HEK293 (cell line): ENCODE measurements around the gene COL8A1.

Experiments used
- CTCF ChIA-PET: fragments of 350-600 bp; formaldehyde crosslinking; extraction: SDS; loops from one replicate; lab custom pipeline; 2021; ENCODE audit warnings: antibody characterized with exemption; lab: Yijun Ruan, JAX
- POLR2A ChIA-PET: fragments of 300-600 bp; formaldehyde crosslinking; extraction: SDS; loops from one replicate; lab custom pipeline; 2020; ENCODE audit warnings: antibody characterized with exemption, inconsistent platforms; lab: Yijun Ruan, JAX
- H3K27ac ChIP-seq: fragments of 200-500 bp; sonication (Bioruptor generic); 2 replicates; pipeline ENCODE4 v1.5.1; 2014; ENCODE audit warnings: low read depth, low read length, control low read depth, inconsistent platforms; ENCODE audit errors: extremely low read depth
- H3K36me3 ChIP-seq, 2 experiments: fragments of 200-500 bp in 1 of 2; sonication (Bioruptor generic) in 1 of 2; 1 replicate in 1 of 2; 2 replicates in 1 of 2; pipeline ENCODE4 v1.5.1; 2014 to 2017; ENCODE audit warnings: inconsistent platforms in 2 of 2, low read length in 2 of 2; ENCODE audit not compliant: control insufficient read depth in 2 of 2, insufficient read depth in 1 of 2
- H3K4me1 ChIP-seq: fragments of 200-500 bp; sonication (Bioruptor generic); 2 replicates; pipeline ENCODE4 v1.5.1; 2014; ENCODE audit warnings: mild to moderate bottlenecking, low read length, inconsistent platforms; ENCODE audit not compliant: control insufficient read depth, insufficient read depth
- H3K4me3 ChIP-seq: 2 replicates; pipeline ENCODE4 v1.5.1; 2011; ENCODE audit warnings: low read depth, mild to moderate bottlenecking, control low read depth, low read length, moderate library complexity
- H3K9me3 ChIP-seq: fragments of 200-500 bp; sonication (Bioruptor generic); 2 replicates; pipeline ENCODE4 v1.5.1; 2014; ENCODE audit warnings: low read depth, low read length, inconsistent platforms; ENCODE audit not compliant: control insufficient read depth, insufficient read depth
- SCRT2 ChIP-seq: fragments of 450-650 bp; formaldehyde crosslinking; IDR thresholded peaks from 2 replicates; pipeline ENCODE4 v1.5.1; 2016; ENCODE audit warnings: missing biosample characterization, missing genetic modification characterization
- SP2 ChIP-seq: fragments of 450-650 bp; formaldehyde crosslinking; IDR thresholded peaks from 2 replicates; pipeline ENCODE4 v1.5.1; 2016; ENCODE audit warnings: missing biosample characterization, missing genetic modification characterization
- TRIM28 ChIP-seq: IDR thresholded peaks from 2 replicates; pipeline ENCODE4 v1.6.1; 2011; ENCODE audit warnings: low read length, control low read depth, borderline replicate concordance
- ZBTB48 ChIP-seq: fragments of 450-650 bp; formaldehyde crosslinking; IDR thresholded peaks from 2 replicates; pipeline ENCODE4 v1.5.1; 2016; ENCODE audit warnings: missing biosample characterization, missing genetic modification characterization
- ZNF202 ChIP-seq: fragments of 450-650 bp; formaldehyde crosslinking; IDR thresholded peaks from 2 replicates; pipeline ENCODE4 v1.5.1; 2016; ENCODE audit warnings: missing biosample characterization, missing genetic modification characterization, borderline replicate concordance
- ZNF223 ChIP-seq: fragments of 450-650 bp; formaldehyde crosslinking; IDR thresholded peaks from 2 replicates; pipeline ENCODE4 v1.5.1; 2016; ENCODE audit warnings: missing biosample characterization, missing genetic modification characterization
- ZNF274 ChIP-seq, 2 experiments: fragments of 200-500 bp in 1 of 2; fragments of 450-650 bp in 1 of 2; sonication (Bioruptor generic) in 1 of 2; formaldehyde crosslinking in 1 of 2; IDR thresholded peaks; 2 replicates each; pipeline versions ENCODE4 v1.5.1 to v1.6.1; 2014 to 2016; ENCODE audit warnings: borderline replicate concordance in 1 of 2, inconsistent platforms in 1 of 2, low read length in 1 of 2, missing biosample characterization in 1 of 2, missing genetic modification characterization in 1 of 2
- ZNF391 ChIP-seq: fragments of 450-650 bp; formaldehyde crosslinking; IDR thresholded peaks from 2 replicates; pipeline ENCODE4 v1.5.1; 2016; ENCODE audit warnings: low read depth, missing biosample characterization, missing genetic modification characterization, borderline replicate concordance
- ZNF394 ChIP-seq: fragments of 450-650 bp; formaldehyde crosslinking; IDR thresholded peaks from 2 replicates; pipeline ENCODE4 v1.5.1; 2016; ENCODE audit warnings: missing biosample characterization, missing genetic modification characterization, mild to moderate bottlenecking, moderate library complexity, borderline replicate concordance
- ZNF654 ChIP-seq: fragments of 450-650 bp; formaldehyde crosslinking; IDR thresholded peaks from 2 replicates; pipeline ENCODE4 v1.5.1; 2016; ENCODE audit warnings: low read depth, missing biosample characterization, missing genetic modification characterization
- ZNF660 ChIP-seq: fragments of 450-650 bp; IDR thresholded peaks from 2 replicates; pipeline ENCODE4 v1.5.1; 2018; ENCODE audit warnings: missing biosample characterization, mild to moderate bottlenecking, missing genetic modification characterization
- ZNF670 ChIP-seq: fragments of 450-650 bp; formaldehyde crosslinking; IDR thresholded peaks from 2 replicates; pipeline ENCODE4 v1.5.1; 2016; ENCODE audit warnings: missing biosample characterization, missing genetic modification characterization, low read depth
- TF ChIP-seq, protein P1 (sequence below): fragments of 450-650 bp; IDR thresholded peaks from 2 replicates; pipeline ENCODE4 v1.5.1; 2018; ENCODE audit warnings: missing biosample characterization, mild to moderate bottlenecking, missing genetic modification characterization
- TF ChIP-seq, protein P2 (sequence below): fragments of 450-650 bp; formaldehyde crosslinking; IDR thresholded peaks from 2 replicates; pipeline ENCODE4 v1.5.1; 2016; ENCODE audit warnings: missing biosample characterization, missing genetic modification characterization
- TF ChIP-seq, protein P3 (sequence below): fragments of 450-650 bp; formaldehyde crosslinking; IDR thresholded peaks from 2 replicates; pipeline ENCODE4 v1.5.1; 2016; ENCODE audit warnings: missing biosample characterization, missing genetic modification characterization
- TF ChIP-seq, protein P4 (sequence below): fragments of 450-650 bp; formaldehyde crosslinking; IDR thresholded peaks from 2 replicates; pipeline ENCODE4 v1.5.1; 2016; ENCODE audit warnings: missing biosample characterization, missing genetic modification characterization
- TF ChIP-seq, protein P5 (sequence below): fragments of 450-650 bp; formaldehyde crosslinking; IDR thresholded peaks from 2 replicates; pipeline ENCODE4 v1.5.1; 2016; ENCODE audit warnings: missing biosample characterization, missing genetic modification characterization, low read depth
- TF ChIP-seq, protein P6 (sequence below): fragments of 450-650 bp; formaldehyde crosslinking; IDR thresholded peaks from 2 replicates; pipeline ENCODE4 v1.5.1; 2016; ENCODE audit warnings: missing biosample characterization, missing genetic modification characterization
- TF ChIP-seq, protein P7 (sequence below): fragments of 450-650 bp; formaldehyde crosslinking; IDR thresholded peaks from 2 replicates; pipeline ENCODE4 v1.5.1; 2017; ENCODE audit warnings: missing biosample characterization, mild to moderate bottlenecking, missing genetic modification characterization, moderate library complexity

Gene COL8A1

DNA sequence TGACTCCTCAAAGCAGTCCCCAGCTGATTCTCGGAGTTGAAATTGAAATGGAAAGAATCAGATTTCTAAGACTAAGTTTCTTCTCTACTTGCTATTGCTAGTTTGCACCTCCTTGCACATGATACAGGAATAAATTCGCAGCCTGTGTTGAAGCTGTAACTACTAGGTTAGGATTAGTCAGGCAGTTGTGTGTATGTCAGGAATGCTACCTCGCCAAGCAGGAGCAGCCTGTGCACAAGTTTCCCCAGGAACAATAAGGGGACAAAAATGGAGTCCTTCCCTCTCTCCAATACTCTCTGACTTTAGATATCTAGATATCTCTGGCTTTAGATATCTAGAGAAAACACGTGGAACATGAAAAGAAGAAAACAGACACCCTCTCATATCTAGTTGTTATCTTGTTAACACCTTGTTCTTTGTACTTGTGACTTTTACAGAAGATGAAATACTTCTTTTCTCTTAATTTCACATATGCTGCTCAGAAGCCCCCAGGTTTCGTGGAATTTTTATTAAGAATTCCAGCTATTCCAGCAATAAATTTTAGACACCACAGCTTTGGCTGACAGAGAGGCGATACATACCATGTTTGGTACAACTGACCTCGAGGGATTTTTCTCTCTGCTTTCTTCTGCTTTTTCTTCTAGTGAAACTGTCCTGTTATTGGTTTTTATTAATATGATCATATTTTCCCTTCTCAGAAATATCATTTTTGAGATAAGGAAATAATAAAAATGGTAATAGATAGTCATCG lies 123.2 kb downstream of the COL8A1 start (continued):
- TF ChIP-seq, protein P1, sequence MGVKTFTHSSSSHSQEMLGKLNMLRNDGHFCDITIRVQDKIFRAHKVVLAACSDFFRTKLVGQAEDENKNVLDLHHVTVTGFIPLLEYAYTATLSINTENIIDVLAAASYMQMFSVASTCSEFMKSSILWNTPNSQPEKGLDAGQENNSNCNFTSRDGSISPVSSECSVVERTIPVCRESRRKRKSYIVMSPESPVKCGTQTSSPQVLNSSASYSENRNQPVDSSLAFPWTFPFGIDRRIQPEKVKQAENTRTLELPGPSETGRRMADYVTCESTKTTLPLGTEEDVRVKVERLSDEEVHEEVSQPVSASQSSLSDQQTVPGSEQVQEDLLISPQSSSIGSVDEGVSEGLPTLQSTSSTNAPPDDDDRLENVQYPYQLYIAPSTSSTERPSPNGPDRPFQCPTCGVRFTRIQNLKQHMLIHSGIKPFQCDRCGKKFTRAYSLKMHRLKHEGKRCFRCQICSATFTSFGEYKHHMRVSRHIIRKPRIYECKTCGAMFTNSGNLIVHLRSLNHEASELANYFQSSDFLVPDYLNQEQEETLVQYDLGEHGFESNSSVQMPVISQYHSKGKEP = no peak
- TF ChIP-seq, protein P2, sequence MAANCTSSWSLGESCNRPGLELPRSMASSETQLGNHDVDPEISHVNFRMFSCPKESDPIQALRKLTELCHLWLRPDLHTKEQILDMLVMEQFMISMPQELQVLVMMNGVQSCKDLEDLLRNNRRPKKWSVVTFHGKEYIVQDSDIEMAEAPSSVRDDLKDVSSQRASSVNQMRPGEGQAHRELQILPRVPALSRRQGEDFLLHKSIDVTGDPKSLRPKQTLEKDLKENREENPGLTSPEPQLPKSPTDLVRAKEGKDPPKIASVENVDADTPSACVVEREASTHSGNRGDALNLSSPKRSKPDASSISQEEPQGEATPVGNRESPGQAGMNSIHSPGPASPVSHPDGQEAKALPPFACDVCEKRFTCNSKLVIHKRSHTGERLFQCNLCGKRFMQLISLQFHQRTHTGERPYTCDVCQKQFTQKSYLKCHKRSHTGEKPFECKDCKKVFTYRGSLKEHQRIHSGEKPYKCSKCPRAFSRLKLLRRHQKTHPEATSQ (tag by site-specific recombination) = no peak

DNA sequence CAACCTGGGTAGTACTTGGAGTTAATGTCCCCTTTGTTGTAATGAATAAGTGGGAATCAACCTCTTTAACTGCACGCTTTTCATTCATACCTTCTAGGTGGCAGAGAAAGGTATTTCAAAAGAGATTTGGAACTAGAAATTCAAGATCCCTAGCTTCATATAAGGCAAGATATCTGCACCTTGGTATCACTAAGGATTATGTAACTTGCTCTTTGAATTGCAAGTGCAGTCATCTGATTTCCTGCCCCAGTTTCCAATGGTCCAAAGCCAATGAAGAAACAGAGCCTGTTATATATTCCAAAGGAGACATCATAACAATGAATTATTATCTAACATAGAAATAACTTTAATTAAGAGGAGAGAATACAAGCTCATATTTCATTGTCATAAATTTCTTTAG lies 124.5 kb downstream of the COL8A1 start:
- Histone ChIP-seq H3K27ac (no peak overlapping the region), H3K4me3 (no peak overlapping the region), H3K4me1 (no peaks in the 10 kb centered on the region), H3K36me3 (no peaks in the 10 kb centered on the region), H3K9me3 (no peaks in the 10 kb centered on the region)
- CTCF ChIA-PET = interaction anchor here (0.6 to 1.0 kb wide), 4 partner anchors 9 to 63 kb away, joined by 3 to 4 read pairs (median 3); no protein-coding TSS in a partner anchor
- POLR2A ChIA-PET = no interaction called here
- TF ChIP-seq, protein P3, sequence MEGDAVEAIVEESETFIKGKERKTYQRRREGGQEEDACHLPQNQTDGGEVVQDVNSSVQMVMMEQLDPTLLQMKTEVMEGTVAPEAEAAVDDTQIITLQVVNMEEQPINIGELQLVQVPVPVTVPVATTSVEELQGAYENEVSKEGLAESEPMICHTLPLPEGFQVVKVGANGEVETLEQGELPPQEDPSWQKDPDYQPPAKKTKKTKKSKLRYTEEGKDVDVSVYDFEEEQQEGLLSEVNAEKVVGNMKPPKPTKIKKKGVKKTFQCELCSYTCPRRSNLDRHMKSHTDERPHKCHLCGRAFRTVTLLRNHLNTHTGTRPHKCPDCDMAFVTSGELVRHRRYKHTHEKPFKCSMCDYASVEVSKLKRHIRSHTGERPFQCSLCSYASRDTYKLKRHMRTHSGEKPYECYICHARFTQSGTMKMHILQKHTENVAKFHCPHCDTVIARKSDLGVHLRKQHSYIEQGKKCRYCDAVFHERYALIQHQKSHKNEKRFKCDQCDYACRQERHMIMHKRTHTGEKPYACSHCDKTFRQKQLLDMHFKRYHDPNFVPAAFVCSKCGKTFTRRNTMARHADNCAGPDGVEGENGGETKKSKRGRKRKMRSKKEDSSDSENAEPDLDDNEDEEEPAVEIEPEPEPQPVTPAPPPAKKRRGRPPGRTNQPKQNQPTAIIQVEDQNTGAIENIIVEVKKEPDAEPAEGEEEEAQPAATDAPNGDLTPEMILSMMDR (tag by site-specific recombination) = no peak
- TF ChIP-seq TRIM28 (no peak), ZNF654 (no peak), ZNF274 (IDR thresholded peaks at IDR 0.05; ENCODE audit: low read length) (no peak), ZNF274 (tag by site-specific recombination; IDR thresholded peaks at IDR 0.05; ENCODE audit: borderline replicate concordance) (no peak), ZNF670 (no peak), SP2 (tag by site-specific recombination) (no peak), ZNF202 (no peak), ZNF394 (tag by site-specific recombination) (no peak)

DNA sequence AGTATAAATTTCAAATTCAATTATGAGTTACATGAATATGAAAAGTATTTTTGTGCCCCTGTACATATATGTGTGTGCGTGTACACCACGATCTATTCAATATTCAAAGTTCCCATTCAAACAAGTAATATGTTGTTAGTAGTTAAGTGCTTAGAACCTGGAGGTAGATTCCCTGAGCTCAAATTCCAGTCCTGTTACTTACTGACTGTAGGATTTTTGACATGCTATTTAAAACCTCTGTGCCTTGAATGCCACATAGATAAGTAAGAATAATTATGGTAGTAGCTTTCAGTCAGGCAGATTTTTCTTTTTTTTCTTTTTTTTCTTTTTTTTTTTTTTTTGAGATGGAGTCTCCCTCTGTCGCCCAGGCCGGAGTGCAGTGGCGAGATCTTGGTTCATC lies 126.0 kb downstream of the COL8A1 start:
- POLR2A ChIA-PET = no interaction called here
- Histone ChIP-seq H3K9me3 (no peaks in the 10 kb centered on the region), H3K4me3 (no peak overlapping the region), H3K4me1 (no peaks in the 10 kb centered on the region), H3K36me3 (no peaks in the 10 kb centered on the region), H3K27ac (no peak overlapping the region)
- CTCF ChIA-PET = interaction anchor here (0.6 to 3.1 kb wide), 3 partner anchors 9 to 78 kb away, joined by 3 to 16 read pairs (median 6); no protein-coding TSS in a partner anchor
- no peak for TF ChIP-seq ZNF391 (tag by site-specific recombination)
- TF ChIP-seq, protein P4, sequence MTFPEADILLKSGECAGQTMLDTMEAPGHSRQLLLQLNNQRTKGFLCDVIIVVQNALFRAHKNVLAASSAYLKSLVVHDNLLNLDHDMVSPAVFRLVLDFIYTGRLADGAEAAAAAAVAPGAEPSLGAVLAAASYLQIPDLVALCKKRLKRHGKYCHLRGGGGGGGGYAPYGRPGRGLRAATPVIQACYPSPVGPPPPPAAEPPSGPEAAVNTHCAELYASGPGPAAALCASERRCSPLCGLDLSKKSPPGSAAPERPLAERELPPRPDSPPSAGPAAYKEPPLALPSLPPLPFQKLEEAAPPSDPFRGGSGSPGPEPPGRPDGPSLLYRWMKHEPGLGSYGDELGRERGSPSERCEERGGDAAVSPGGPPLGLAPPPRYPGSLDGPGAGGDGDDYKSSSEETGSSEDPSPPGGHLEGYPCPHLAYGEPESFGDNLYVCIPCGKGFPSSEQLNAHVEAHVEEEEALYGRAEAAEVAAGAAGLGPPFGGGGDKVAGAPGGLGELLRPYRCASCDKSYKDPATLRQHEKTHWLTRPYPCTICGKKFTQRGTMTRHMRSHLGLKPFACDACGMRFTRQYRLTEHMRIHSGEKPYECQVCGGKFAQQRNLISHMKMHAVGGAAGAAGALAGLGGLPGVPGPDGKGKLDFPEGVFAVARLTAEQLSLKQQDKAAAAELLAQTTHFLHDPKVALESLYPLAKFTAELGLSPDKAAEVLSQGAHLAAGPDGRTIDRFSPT (tag by site-specific recombination) = no peak
- TF ChIP-seq ZNF660 (tag by site-specific recombination) = no peak
- TF ChIP-seq ZBTB48 (tag by site-specific recombination) = no peak
- TF ChIP-seq ZNF223 (tag by site-specific recombination) = no peak
- TF ChIP-seq, protein P5, sequence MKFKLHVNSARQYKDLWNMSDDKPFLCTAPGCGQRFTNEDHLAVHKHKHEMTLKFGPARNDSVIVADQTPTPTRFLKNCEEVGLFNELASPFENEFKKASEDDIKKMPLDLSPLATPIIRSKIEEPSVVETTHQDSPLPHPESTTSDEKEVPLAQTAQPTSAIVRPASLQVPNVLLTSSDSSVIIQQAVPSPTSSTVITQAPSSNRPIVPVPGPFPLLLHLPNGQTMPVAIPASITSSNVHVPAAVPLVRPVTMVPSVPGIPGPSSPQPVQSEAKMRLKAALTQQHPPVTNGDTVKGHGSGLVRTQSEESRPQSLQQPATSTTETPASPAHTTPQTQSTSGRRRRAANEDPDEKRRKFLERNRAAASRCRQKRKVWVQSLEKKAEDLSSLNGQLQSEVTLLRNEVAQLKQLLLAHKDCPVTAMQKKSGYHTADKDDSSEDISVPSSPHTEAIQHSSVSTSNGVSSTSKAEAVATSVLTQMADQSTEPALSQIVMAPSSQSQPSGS (tag by site-specific recombination) = no peak
- TF ChIP-seq, protein P6, sequence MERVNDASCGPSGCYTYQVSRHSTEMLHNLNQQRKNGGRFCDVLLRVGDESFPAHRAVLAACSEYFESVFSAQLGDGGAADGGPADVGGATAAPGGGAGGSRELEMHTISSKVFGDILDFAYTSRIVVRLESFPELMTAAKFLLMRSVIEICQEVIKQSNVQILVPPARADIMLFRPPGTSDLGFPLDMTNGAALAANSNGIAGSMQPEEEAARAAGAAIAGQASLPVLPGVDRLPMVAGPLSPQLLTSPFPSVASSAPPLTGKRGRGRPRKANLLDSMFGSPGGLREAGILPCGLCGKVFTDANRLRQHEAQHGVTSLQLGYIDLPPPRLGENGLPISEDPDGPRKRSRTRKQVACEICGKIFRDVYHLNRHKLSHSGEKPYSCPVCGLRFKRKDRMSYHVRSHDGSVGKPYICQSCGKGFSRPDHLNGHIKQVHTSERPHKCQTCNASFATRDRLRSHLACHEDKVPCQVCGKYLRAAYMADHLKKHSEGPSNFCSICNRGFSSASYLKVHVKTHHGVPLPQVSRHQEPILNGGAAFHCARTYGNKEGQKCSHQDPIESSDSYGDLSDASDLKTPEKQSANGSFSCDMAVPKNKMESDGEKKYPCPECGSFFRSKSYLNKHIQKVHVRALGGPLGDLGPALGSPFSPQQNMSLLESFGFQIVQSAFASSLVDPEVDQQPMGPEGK (tag by site-specific recombination) = no peak
- TF ChIP-seq, protein P7, sequence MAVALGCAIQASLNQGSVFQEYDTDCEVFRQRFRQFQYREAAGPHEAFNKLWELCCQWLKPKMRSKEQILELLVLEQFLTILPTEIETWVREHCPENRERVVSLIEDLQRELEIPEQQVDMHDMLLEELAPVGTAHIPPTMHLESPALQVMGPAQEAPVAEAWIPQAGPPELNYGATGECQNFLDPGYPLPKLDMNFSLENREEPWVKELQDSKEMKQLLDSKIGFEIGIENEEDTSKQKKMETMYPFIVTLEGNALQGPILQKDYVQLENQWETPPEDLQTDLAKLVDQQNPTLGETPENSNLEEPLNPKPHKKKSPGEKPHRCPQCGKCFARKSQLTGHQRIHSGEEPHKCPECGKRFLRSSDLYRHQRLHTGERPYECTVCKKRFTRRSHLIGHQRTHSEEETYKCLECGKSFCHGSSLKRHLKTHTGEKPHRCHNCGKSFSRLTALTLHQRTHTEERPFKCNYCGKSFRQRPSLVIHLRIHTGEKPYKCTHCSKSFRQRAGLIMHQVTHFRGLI (tag by site-specific recombination) = no peak
- TF ChIP-seq SCRT2 (tag by site-specific recombination) = no peak
